Astrocyte (in vitro differentiated cells and primary cell): ENCODE results near the gene SLC44A5.
"Not testable (repeated sequence)": the region's sequence is repeated elsewhere in the genome, so short reads cannot be mapped to it uniquely, and the experiment has no call there.

Source experiments
- EZH2 ChIP-seq: IDR thresholded peaks from 2 replicates; pipeline ENCODE4 v1.6.1; 2012; ENCODE audit warnings: mild to moderate bottlenecking, low read length, inconsistent platforms; ENCODE audit not compliant: insufficient read depth
- TF ChIP-seq, protein P1 (sequence below): IDR thresholded peaks from 2 replicates; pipeline ENCODE4 v1.5.1; 2011; ENCODE audit warnings: low read depth, mild to moderate bottlenecking, inconsistent platforms, low read length, moderate library complexity; ENCODE audit not compliant: insufficient read depth

DNA sequence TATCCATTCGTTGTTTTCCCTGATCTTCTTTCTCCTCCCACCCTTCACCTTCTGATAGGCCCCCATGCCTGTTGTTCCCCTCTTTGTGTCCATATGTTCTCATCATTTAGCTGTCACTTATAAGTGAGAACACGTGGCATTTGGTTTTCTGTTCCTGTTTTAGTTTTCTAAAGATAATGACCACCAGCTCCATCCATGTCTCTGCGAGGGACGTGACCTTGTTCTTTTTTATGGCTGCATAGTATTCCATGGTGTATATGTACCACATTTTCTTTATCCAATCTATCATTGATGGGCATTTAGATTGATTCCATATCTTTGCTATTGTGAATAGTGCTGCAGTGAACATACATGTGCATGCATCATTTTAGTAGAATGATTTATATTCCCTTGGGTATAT, 360.8 kb downstream of the SLC44A5 start:
- TF ChIP-seq, protein P1, sequence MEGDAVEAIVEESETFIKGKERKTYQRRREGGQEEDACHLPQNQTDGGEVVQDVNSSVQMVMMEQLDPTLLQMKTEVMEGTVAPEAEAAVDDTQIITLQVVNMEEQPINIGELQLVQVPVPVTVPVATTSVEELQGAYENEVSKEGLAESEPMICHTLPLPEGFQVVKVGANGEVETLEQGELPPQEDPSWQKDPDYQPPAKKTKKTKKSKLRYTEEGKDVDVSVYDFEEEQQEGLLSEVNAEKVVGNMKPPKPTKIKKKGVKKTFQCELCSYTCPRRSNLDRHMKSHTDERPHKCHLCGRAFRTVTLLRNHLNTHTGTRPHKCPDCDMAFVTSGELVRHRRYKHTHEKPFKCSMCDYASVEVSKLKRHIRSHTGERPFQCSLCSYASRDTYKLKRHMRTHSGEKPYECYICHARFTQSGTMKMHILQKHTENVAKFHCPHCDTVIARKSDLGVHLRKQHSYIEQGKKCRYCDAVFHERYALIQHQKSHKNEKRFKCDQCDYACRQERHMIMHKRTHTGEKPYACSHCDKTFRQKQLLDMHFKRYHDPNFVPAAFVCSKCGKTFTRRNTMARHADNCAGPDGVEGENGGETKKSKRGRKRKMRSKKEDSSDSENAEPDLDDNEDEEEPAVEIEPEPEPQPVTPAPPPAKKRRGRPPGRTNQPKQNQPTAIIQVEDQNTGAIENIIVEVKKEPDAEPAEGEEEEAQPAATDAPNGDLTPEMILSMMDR, result not testable (repeated sequence)
- not testable (repeated sequence) for TF ChIP-seq EZH2
